HUDEP-2 (cell line): ENCODE measurements around the gene ROGDI.
"Not testable (repeated sequence)": the region's sequence is repeated elsewhere in the genome, so short reads cannot be mapped to it uniquely, and the experiment has no call there.

Source experiments
- DNase-seq, 76 experiments: peaks; one replicate each; lab custom pipeline; 2025; ENCODE audit not compliant: unreplicated experiment in 76 of 76; lab: John Stamatoyannopoulos, UW

ROGDI gene

DNA sequence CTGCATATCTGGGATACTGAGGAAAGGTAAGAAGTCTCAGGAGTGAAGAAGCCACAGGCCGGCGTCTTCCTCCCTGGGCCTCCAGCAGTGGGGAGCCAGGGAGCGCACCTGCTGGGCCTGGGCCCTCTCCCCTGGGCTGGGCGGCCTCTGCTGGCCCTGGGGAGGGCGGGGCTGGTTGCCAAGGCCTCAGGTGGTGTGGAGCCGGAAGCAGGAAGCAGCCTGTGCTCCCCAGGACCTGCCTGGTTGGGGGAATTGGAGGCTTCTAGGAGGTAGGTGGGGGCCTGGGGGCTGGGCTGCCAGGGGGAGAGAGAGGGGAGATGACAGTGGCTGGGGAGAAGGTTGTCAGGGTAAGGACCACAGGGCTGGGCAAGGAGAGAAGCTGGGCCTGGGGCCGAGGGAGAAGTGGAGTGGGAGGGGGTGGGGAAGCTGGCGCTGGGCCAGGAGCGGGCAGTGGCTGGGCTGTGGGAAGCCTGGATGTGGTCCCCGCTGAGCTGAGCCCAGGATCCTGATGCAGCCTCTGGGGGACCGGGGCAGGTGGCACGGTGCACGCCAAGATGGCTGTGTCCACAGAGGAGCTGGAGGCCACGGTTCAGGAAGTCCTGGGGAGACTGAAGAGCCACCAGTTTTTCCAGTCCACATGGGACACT is 7.1 kb downstream of the ROGDI start, which contains the start of gene SMIM22:
Gene SMIM22, plus strand, starts transcription at position 189 of the 647 bp plus-strand sequence. Its CDS starts 366 bp downstream, at position 555.
- DNase-seq: no peak

DNA sequence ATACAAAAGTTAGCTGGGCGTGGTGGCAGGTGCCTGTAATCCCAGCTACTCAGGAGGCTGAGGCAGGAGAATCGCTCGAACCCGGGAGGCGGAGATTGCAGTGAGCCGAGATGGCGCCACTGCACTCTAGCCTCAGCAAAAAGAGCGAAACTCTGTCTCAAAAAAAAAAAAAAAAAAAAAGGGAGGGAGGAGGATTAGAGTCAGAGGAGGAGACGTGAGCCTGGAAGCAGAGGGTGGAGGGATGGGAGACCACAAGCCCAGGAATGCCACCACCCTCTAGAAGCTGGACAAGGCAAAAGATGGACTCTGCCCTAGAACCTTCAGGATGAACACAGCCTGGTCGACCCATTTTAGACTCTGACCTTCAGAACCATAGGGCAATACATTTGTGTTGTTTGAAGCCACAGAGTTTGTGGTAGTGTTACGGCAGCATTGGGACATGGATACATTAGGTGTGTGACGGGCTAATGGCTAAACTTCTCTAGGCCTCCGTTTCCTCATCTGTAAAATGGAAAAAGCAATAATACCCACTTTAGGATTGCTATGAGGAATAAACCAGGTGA is 9.4 kb downstream of the ROGDI start:
- DNase-seq: no peak

DNA sequence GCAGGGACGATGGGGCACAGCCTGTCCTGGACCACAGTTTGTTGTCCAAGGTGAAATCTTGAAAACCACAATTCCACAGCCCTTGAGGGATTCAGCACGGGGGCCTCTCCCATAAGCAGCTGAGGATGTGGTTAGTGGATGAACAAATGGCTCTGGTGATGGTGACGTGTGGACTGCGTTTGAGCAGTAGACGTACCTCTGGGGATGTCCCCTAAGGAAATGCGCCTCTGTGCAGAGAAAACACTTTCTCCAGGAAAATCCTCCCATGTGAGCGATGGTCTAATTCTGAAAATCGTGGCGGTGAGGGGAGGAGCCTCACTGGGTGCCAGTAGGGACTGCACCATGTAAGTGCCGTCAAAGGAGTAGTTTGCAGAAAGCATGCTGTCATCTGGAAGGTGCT is 11.6 kb downstream of the ROGDI start:
- no peak for DNase-seq

DNA sequence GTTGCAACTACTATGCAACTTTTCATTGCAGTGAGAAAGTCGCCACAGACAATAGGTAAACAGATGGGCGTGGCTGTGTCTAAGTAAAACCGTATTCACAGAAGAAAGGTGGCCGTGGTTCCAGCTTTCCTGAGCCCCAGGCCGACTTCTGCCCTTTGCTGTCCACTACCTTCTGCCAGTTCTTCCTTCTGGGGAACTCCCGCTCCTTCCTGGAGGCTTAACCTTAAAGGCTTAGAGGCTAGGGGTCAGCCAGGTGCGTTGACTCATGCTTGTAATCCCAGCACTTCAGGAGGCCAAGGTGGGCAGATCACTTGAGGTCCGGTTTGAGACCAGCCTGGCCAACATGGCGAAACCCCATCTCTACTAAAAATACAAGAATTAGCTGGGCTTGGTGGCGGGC is 12.2 kb downstream of the ROGDI start:
- no peak for DNase-seq

DNA sequence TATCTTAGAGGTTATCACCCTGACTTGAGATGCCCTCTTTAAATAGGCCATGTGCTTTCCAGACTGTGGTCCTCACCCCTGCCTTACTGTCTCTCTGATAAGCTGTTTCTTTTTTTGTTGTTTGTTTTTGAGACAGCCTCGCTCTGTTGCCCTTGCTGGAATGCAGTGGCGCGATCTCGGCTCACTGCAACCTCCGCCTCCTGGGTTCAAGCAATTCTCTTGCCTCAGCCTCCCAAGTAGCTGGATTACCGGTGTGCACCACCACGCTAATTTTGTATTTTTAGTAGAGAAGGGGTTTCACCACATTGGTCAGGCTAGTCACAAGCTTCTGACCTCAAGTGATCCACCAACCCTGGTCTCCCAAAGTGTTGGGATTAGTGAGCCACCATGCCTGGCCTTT is 13.5 kb downstream of the ROGDI start:
- DNase-seq: no peak

DNA sequence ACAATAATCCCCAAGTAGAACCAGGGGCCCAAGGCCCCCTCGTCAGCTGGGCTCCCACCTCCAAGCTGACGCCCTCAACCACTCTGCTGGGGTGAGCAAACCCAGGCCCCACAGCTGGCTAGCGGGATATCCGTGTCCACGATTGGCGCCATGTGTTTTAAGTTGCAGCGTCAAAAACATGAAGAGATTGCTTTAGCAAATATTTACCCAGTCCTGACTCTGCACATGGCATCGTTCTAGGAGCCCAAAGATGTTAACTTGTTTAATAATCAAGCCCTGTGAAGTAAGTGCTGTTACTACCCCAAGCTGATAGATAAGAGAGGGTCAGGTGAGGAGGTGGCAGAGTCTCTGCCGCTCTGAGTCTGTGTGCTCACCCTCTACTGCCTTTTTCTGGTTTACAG is 13.9 kb downstream of the ROGDI start:
- DNase-seq: no peak

DNA sequence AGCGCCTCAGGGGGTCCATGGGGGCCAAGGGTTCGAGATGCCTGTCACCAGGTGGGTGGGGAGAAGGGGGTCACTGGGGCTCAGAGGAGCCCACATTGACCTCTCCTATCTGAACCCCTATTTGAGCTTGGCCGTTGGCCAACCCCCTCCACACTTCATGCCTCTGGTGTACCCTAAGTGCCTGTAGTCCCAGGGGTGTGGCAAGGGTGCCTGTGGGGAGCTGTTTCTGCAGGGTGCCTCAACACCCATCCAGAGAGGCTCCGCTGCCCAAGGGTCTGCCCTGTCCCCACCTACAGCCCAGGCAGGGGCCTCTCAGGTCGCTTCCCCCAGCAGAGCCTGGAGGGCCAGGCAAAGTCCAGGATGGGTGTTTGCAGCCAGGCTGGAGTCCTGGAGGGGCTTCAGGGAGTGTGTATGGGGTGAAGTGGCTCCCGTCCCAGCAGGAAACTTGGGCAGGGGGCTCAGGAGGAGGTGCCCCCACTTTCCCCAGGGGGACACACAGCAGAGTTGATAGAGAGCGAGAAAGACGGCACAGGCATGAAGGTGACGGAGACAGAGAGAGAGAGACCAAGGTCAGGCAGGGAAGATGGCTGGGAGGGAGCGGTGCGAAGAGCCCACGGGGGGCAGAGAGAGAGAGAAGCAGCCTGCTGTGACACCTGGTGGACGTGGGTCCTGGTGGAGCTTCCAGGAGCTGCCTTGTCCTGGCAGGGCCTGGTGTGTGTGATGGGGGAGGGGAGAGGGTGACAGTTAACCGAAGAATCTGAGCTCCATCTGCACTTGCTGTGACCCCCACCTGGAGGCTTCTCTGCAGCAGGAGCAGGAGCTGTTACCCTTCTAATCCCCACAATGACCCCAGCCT is 14.6 kb downstream of the ROGDI start, which contains the start of gene SEPTIN12:
Gene SEPTIN12, minus strand, starts transcription at position 719 of the 856 bp plus-strand sequence. Its CDS starts 700 bp downstream, at position 19.
- DNase-seq: no peak

DNA sequence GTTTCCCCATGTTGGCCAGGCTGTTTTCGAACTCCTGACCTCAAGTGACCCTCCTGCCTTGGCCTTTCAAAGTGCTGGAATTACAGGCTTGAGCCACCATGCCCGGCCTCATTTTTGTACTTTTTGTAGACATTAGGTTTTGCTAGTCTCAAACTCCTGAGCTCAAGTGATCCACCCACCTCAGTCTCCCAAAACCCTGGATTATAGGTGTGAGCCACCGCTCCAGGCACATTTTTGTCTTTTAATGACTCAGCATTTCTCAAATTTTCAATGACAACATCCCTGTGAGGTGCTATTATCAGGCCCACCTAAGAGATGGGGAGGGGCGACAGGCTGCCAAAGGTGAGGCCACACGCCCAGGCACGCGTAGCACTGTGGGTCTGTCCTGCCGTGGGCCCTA is 15.4 kb downstream of the ROGDI start:
- DNase-seq: no peak

DNA sequence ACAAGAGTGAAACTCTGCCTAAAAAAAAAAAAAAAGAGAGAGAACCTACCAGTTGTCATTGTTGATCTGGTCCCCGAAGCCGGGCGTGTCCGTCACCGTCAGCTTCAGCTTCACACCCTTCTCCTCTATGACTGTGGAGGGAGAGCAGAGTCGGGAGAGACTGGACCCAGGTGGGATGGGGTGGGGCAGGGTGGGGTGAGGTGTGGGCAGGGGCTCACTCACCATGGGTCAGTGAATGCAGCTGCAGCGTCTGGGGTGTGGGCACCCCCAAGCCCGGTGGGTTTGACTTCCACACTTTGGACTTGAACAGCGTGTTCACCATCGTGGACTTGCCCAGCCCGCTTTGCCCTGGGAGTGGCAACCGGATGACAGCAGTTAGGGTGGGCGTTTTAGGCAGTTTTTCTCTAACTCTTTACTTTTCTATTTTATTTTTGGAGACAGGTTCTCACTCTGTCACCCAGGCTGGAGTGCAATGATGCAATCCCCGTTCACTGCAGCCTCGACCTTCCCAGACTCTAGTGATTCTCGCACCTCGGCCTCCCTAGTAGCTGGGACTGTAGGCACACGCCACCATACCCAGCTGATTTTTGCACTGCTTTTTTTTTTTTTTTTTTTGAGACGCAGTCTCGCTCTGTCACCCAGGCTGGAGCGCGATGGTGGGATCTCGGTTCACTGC is 16.5 kb downstream of the ROGDI start:
- no peak for DNase-seq

DNA sequence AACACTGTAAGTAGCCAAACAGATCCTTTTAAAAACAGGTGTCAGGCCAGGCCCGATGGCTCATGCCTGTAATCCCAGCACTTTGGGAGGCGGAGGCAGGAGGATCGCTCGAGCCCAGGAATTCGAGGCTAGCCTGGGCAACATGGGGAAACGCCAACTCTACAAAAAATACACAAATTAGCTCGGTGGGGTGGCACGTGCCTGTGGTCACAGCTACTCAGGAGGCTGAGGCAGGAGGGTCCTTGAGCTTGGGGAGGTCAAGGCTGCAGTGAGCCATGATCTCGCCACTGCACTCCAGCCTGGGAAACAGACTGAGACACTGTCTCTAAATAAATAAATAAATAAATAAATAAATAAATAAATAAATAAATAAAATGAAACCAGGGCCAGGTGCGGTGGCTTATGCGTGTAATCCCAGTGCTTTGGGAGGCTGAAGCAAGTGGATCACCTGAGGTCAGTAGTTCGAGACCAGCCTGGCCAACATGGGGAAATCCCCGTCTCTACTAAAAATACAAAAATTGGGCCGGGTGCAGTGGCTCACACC is 17.9 kb downstream of the ROGDI start:
- not testable (repeated sequence) for DNase-seq

DNA sequence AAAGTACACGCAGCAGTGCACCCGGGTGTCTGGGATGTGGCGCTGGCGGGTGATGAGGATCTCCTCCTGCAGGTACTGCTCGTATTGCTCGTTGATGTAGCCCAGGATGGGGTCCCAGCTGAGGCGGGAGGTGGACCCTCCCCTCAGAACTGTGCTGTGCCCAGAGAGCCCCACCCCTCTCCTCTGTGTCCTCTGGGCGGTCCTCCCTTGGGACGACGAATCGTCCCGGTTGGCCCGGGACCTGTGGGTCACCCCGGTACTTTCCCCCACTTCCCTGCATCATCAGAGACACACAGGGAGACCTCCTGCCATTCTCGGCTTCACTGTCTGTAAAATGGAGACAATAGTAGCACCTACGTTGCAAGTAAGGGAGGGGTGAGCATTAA is 18.5 kb downstream of the ROGDI start:
- no peak for DNase-seq

DNA sequence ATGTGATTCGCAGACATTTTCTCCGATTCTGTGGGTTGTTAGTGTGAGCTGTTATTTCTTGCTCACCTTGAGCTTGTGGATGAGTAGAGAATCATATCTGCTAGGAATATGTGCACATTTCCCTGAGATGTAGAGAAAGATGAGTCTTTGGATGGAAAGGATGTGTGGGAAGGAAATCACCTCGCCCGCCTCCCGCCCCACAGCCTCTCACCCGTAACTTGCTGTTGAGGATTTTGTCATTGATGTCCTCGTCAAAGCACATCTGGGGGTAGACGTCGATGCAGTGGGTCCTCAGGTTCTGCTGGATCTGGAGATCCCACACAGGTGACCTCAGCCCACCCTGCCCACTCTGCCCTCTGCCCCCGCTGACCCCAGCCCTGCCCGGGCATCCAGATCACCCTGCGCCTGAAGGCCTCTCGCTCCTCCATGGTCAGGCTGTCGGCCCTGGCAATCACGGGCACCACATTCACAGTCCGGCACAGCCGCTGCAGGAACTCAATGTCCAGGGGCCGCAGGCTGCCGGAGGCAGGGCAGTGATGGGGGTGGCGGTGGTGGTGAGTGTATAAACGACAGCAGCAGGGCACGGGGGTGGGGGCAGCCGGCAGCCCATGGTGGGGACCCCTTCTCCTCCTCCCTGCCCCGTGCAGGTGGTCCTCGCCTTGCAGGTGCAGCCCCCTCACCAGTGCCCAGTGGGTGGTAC is 19.0 kb downstream of the ROGDI start:
- DNase-seq: no peak

DNA sequence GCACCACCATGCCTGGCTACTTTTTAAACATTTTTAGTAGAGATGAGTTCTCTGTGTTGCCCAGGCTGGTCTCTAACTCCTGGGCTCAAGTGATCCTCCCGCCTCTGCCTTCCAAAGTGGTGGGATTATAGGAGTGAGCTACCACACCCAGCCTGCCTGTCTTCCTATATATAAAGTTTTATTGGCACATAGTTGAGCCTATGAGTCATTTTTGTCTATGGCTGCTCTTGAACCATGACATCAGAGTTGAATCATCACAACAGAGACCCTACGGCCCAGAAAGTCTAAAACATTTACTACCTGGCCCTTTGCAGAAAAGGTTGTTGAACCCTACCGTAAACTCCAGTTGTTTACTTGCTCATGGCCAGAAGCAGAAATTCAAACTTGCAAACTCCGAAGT is 22.2 kb downstream of the ROGDI start:
- no peak for DNase-seq

DNA sequence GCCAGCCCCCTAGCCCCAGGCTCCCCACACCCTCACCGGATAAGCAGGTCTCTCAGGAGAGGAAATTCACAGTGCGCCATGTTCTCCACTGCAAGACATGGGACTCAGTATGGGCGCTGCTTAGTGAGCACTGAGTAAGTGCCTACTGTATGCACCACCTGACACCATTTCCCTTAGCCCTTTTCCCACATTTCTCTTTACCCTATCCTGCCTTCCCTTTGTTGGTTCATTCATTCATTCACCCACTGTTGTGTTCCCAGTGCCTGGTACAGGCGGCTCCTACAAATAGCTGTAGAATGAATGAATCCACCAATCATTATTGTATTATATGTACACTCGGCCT is 24.4 kb downstream of the ROGDI start:
- DNase-seq: no peak

DNA sequence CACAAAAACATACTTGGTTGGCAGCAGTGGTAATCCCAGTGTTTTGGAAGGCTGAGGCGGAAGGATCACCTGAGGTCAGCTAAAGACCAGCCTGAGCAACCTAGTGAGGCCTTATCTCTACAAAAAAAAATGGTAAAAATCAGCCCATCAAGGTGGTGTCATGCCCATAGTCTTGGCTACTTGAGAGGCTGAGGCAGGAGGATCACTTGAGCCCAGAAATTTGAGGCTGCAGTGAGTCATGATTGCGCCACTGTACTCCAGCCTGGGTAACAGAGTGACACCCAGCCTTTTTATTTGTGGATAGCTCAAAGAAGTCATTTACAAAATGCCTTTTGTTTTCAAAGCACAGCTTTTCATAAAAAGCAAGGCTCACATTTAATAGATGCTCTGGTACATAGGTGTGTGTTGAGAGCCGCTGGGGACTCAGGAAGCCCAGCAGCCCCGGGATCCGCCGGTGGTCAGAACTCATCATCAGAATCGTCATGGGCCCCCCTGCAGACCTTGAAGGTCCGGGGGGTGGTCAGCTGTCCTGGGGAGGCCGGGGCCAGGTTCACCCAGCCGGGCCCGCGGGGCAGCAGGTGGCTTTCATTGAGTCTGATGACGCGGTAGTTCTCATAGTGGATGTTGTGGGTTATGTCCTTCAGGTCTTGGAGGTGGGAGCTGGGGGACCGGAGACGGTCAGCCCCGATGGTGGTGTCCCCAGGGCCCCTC is 24.9 kb downstream of the ROGDI start:
- DNase-seq: no peak

DNA sequence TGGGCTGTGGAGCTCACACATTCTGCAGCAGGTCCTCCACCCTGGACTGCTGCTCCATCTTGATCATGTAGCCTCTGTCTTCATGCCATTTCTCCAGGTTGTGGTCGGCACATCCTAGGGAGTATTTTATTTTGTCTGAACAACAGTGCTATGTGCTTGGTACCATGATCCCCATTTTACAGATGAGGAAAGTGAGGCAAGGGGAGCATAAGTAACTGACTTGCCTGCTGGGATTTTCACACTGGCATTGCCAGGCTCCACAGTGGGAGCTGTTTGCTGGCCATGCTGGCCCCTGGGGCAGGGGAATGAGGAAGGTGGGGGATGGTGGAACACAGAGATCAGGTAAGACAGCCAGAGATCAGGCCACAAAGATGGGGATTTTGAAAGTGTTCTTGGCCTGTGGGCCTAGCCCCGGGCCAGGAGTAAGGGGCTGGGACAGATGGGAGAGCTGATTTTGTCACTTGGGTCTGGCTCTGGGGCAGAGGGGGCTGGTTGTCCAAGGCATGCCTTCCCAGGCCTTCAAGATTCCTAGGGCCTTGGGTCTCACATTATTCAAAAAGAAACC is 26.2 kb downstream of the ROGDI start:
- no peak for DNase-seq

DNA sequence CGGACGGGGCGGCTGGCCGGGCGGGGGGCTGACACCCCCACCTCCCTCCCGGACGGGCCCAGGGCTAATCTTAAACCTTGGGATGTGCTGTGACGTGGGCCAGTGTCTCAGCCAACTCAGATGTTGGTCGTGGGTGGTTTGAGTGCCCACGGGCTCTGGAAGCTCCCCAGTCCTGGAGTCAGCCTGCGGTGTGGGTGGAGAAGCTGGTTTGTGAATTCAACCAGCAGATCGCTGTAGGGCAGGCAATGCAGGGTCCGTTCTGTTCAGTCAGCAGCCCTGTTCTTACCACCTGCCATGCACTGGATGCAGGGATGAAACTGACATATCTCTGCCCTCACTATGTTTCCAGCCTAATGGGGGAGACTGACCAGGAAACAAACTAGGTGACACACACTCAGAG is 27.4 kb downstream of the ROGDI start:
- DNase-seq: no peak

DNA sequence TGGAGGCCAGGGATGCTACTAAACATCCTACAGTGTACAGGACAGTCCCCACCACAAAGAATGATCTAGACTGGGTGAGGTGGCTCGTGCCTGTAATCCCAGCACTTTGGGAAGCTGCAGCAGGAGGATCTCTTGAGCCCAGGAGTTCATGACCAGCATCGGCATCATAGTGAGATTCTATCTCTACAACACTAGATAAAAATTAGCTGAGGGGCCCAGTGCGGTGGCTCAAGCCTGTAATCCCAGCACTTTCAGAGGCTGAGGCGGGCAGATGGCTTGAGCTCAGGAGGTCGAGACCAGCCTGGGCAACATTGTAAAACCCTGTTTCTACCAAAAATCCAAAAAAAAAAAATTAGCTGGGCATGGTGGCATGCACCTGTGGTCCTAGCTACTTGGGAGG is 30.1 kb downstream of the ROGDI start:
- no peak for DNase-seq

DNA sequence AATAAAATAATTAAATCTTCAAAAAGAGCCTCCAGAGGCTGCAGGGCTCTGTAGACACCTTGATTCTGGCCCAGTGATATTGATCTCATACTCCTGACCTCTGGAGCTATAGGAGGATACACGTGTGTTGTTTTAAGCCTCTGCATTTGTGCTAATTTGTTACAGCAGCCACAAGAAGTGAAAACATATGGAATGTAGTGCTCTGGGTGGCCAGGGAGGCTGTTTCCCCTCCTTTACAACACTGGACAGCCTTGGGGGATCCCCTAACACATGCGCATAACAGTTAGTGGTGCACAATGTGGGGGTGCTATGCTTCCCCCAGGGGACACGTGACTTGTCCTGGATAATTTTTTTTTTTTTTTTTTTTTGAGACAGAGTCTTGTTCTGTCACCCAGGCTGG is 30.8 kb downstream of the ROGDI start:
- DNase-seq: no peak

DNA sequence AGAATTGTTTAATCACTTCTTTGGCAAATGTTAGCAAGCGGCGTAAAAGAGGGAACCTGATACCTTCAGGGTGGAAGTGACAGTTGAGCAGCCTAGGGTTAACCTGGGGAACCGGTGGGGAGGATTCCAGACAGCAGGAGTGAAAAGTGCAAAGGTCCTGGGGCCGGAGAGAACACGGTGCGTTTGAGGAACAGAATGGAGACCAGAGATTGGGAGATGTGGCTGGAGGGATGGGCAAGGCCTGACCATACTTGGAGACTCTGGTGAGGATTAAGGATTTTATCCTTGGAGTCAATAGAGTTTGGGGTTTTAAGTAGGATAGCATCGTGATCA is 33.2 kb downstream of the ROGDI start:
- DNase-seq: no peak
